NCI-H1930 (cell line): ENCODE results near the gene ALG11.

Experiments used
- DNase-seq, 2 experiments: peaks; one replicate each; lab custom pipeline; 2025; lab: John Stamatoyannopoulos, UW

The ALG11 gene

DNA sequence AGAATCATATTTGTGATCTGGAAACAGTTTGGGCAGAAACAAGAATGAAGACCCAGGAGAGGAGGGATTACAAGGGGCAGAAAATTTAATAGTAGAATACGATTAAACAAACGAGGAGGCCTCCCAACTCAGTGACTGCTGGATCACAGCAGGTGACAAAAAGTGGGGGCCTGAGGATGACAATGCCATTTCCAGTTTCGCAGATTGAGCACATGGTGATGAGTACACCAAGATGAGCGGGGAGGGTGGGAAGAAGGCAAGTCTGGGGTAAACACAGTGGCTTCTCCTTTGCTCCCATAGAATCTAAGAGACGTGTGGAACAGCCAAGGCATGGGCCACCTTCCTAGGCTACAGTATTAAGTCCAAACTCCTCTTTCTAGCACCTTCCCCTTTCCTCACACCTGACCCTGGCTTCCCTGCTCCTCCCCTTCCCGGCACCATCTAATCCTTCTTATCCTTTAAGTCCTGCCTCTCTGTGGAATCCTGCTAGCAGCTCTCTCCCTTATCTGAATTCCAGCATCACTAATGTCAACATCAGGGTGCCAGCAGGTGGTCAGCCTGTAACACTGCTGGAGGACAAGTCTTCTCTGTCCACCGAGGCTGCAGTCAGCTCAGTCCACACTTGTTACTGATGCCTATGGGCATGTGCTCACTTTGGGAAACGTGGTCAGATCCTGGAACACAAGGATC lies 14.4 kb upstream of the ALG11 start:
- DNase-seq = no peak

- no peak for DNase-seq
Observed at GRCh38 chr13:51998723-51999509, 13.3 kb upstream of the ALG11 start.

GRCh38 chr13:51999510-51999911 lies 12.7 kb upstream of the ALG11 start:
- DNase-seq = no peak

DNA sequence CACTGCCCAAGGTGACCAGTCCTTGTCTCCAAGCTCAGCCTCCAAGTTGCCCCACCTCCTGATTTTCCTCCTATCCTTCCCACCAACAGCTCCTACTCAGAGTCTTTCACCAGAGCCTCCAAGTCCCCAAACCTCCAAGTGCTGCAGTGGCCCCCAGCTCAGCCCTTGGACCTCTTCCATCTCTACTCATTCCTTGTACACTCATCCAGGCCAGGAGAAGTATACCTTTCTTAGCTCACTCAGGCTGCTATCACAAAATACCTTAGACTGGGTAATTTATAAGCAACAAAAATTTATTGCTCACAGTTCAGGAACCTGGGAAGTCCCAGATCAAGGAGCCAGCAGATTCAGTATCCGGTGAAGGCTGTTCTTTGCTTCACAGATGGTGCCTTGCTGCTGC lies 12.3 kb upstream of the ALG11 start:
- no peak for DNase-seq

GRCh38 chr13:52001120-52001731 lies 11.0 kb upstream of the ALG11 start:
- DNase-seq = peak; percentile 18 to 41

DNA sequence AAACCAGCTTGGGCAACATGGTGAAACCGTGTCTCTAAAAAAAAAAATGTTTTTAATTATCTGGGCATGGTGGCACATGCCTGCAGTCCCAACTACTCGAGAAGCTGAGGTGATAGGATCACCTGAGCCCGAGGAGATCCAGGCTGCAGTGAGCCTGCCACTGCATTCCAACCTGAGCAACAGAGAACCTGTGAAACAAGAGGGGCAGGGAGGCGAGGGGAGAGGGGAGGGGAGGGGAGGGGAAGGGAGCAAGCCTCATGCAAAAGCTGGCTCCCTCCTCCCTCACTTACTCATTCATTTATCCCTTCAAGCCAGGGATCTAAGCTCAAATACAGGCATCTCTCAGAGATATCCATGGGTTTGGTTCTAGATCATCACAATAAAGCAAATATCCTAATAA lies 9.8 kb upstream of the ALG11 start:
- no peak for DNase-seq

DNA sequence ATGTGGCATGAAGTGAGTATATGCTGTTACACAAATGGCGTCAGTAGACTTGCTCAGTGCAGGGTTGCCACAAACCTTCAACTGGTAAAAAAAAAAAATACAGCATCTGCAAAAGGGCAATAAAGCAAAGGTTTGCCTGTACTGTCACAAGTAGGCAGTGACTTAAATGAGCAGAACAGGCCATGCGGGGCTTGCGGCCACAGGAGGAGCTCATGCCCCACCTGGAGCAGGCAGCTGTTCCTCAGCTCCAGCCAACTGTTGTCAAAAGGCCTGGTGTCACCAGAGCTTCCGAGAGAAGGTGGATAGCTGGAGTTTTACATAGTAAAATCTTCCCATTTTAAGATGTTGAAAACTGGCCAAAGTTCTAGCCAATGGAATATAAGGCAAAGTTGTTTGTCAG lies 8.7 kb upstream of the ALG11 start:
- DNase-seq = no peak

GRCh38 chr13:52004511-52005170 lies 7.6 kb upstream of the ALG11 start:
- no peak for DNase-seq

DNA sequence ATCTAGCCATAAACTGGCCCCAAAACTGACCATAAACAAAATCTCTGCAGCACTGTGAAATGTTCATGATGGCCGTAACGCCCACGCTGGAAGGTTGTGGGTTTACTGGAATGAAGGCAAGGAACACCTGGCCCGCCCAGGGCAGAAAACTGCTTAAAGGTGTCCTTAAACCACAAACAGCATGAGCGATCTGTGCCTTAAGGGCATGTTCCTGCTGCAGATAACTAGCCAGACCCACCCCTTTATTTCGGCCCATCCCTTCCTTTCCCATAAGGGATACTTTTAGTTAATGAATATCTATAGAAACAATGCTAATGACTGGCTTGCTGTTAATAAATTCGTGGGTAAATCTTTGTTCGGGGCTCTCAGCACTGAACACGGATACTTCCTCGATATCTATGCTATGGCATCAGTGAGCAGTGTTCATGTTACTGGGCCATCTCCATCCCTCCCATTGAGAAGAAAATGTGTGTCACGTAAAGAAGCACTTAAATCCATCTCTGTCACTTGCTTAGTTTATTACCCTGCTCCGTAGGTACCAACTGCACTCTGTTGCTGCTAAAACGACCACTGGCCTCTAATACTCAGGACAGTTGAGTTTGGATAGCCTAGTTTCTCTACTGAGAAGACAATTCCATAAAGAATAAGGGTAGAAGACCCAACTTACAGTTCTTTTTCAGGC lies 6.2 kb upstream of the ALG11 start:
- no peak for DNase-seq

GRCh38 chr13:52006523-52007245 lies 5.5 kb upstream of the ALG11 start:
- no peak for DNase-seq

DNA sequence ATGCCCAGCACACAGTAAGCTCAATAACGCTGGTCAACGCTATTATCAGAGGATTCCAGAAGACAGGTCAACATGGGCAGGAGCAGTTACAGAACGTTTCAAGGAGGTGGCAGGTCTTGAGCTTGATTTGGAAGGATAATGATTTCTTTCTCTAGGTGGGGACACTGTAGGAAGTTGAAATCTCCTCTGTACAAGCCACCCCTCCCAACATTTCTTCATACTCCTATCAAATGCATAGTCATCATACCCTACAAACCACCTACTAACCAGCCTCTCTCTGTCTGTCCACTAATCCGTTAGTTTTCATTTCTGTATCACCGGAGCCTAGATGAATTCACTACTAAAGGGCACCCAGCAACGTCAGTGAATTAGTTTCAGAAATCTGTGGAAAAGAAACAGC lies 2.3 kb upstream of the ALG11 start:
- DNase-seq = no peak

GRCh38 chr13:52010890-52011631 lies 1.1 kb upstream of the ALG11 start, which contains the start of gene ATP7B:
Gene ATP7B (minus strand): TSS chr13:52011450. CDS start chr13:52011337, 113 bp downstream.
- DNase-seq = no peak

- DNase-seq = no peak
Observed at GRCh38 chr13:52012512-52012836, 276 bp downstream of the ALG11 start.

GRCh38 chr13:52016296-52016695 lies 4.1 kb downstream of the ALG11 start:
- DNase-seq = no peak

- DNase-seq = no peak
Observed at GRCh38 chr13:52020191-52020590, 8.0 kb downstream of the ALG11 start.

DNA sequence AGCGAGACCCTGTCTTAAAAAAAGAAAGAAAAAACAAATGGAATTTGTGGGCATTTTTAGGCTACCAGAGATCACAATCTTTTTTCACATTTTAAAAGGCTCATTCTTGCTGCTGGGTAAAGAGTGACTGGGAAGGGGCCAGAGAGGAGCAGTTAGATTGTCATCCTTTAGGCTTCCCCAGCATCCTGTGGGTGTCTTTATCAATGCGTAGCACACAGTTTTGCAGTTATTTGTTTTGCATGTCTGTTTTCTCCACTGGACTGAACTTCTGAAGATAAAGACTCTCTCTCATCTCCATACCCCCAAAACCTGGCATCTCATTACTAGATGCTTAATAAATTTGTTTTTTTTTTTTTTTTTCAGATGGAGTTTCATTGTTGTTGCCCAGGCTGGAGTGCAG lies 10.2 kb downstream of the ALG11 start:
- DNase-seq = no peak

DNA sequence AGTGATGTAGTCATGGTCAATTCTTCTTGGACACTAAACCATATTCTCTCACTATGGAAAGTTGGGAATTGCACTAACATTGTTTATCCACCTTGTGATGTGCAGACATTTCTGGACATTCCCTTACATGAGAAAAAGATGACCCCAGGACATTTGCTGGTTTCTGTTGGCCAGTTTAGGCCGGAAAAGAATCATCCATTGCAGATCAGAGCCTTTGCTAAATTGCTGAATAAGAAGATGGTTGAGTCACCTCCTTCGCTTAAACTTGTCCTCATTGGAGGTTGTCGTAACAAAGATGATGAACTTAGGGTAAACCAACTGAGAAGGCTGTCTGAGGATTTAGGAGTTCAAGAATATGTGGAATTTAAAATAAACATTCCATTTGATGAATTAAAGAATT lies 12.3 kb downstream of the ALG11 start, which contains the start of gene UTP14C:
Gene UTP14C (plus strand): TSS at position 211 of the 400 bp plus-strand sequence. CDS start 4,114 bp downstream, outside the sequence.
- no peak for DNase-seq

DNA sequence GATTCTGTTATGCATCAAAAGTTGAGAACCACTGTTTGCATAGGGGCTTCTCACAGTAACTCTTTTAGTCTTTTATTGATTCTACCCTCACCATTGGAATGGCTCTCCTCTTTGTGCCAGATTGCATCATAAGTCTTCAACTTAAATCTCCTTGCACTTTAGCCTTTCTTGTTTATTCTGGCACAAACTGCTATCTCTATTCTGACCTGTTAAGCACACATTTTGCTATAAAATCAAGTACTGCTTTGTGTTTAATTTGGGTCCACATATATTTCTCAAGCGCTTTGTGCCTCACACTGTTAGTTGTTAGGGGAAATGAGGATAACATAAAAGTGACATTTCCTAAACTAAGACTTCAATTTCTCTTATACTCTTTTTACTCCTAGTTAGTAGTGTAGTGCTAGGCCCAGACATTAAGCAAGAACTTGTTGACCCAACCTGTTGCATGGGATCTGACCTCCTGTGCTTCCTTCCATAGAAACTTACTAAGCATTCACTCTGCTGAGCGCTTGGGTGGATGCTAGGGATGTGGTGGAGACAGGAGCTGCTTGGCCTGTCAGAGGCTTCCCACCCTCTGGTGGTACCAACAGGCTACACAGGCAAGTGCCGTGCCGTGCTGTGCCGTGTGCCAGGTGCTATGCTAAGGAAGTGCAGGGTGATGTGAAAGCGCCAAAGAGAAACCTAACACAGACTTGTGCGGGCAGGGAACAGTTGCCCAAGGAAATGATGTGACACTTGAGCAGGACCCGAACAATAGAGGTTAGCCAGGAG lies 13.5 kb downstream of the ALG11 start:
- DNase-seq = no peak

GRCh38 chr13:52026246-52026626 lies 14.0 kb downstream of the ALG11 start:
- DNase-seq = no peak

- DNase-seq = no peak
Observed at GRCh38 chr13:52027832-52028231, 15.6 kb downstream of the ALG11 start.
